SK-N-SH (cell line): ENCODE data around the gene FAM135A. TPM values are rescaled to one million over a fixed set of nuclear protein-coding genes. Genes with fewer than 3 reads are reported as not detected.

Experiments
- CTCF ChIA-PET: fragments of 300-600, 350-600 bp; formaldehyde crosslinking; extraction: SDS; loops from one replicate; lab custom pipeline; 2021; lab: Yijun Ruan, JAX
- POLR2A ChIA-PET: fragments of 350-600 bp; sonication (Branson Sonifier 250); formaldehyde crosslinking; extraction: SDS; loops from one replicate; lab custom pipeline; 2020; ENCODE audit warnings: antibody characterized with exemption, inconsistent platforms; lab: Yijun Ruan, JAX
- DNase-seq: peaks from one replicate; pipeline ENCODE4 v3.0.0; 2012
- H2AFZ ChIP-seq: fragments of 200-600 bp; sonication (generic); 2 replicates; pipeline ENCODE4 v1.8.1; 2016; ENCODE audit warnings: antibody characterized with exemption, mild to moderate bottlenecking, low read depth
- H3F3A ChIP-seq: fragments of 200-600 bp; sonication (generic); replicated peaks from 2 replicates; pipeline ENCODE3; 2016; ENCODE audit warnings: antibody characterized with exemption, mild to moderate bottlenecking; ENCODE audit not compliant: insufficient read depth
- H3K27ac ChIP-seq, 2 experiments: fragments of 200-500 bp in 1 of 2; fragments of 200-600 bp in 1 of 2; sonication (Bioruptor generic) in 1 of 2; sonication (generic), shearing (Covaris generic) in 1 of 2; 2 replicates each; pipeline versions ENCODE4 v1.5.1 to v1.6.1; 2014 to 2016; ENCODE audit warnings: low read depth in 2 of 2, inconsistent platforms in 1 of 2, low read length in 1 of 2, mild to moderate bottlenecking in 1 of 2, mixed read lengths in 1 of 2
- H3K27me3 ChIP-seq: fragments of 200-600 bp; sonication (generic), shearing (Covaris generic); 2 replicates; pipeline ENCODE4 v1.6.1; 2016; ENCODE audit warnings: mixed run types; ENCODE audit not compliant: insufficient read depth
- H3K36me3 ChIP-seq, 2 experiments: fragments of 200-500 bp in 1 of 2; fragments of 200-600 bp in 1 of 2; sonication (Bioruptor generic) in 1 of 2; sonication (generic) in 1 of 2; replicated peaks in 1 of 2; 2 replicates each; pipeline versions ENCODE3 to v1.5.1; 2014 to 2016; ENCODE audit warnings: low read length in 1 of 2, mild to moderate bottlenecking in 1 of 2; ENCODE audit not compliant: insufficient read depth in 2 of 2, control insufficient read depth in 1 of 2
- H3K4me1 ChIP-seq, 2 experiments: fragments of 200-500 bp in 1 of 2; fragments of 200-600 bp in 1 of 2; sonication (Bioruptor generic) in 1 of 2; sonication (generic), shearing (Covaris generic) in 1 of 2; 2 replicates each; pipeline versions ENCODE4 v1.5.1 to v1.6.1; 2014 to 2016; ENCODE audit warnings: low read depth in 1 of 2, low read length in 1 of 2, mixed run types in 1 of 2; ENCODE audit not compliant: insufficient read depth in 2 of 2, control insufficient read depth in 1 of 2
- H3K4me2 ChIP-seq: fragments of 200-600 bp; sonication (generic), shearing (Covaris generic); 2 replicates; pipeline ENCODE4 v1.6.1; 2017; ENCODE audit warnings: mixed run types
- H3K4me3 ChIP-seq, 2 experiments: fragments of 200-500 bp in 1 of 2; fragments of 200-600 bp in 1 of 2; sonication (Bioruptor generic) in 1 of 2; sonication (generic), shearing (Covaris generic) in 1 of 2; 2 replicates each; pipeline versions ENCODE4 v1.5.1 to v1.8.1; 2014 to 2016; ENCODE audit warnings: low read depth in 2 of 2, inconsistent platforms in 1 of 2, low read length in 1 of 2, mild to moderate bottlenecking in 1 of 2, mixed read lengths in 1 of 2, moderate library complexity in 1 of 2
- H3K79me2 ChIP-seq: fragments of 200-600 bp; sonication (generic); 2 replicates; pipeline ENCODE4 v1.8.1; 2017; ENCODE audit warnings: mild to moderate bottlenecking; ENCODE audit not compliant: insufficient read depth
- H3K9ac ChIP-seq: fragments of 200-600 bp; sonication (generic); 2 replicates; pipeline ENCODE4 v1.6.1; 2017; ENCODE audit warnings: mixed run types
- H3K9me2 ChIP-seq: fragments of 200-600 bp; sonication (generic); 2 replicates; pipeline ENCODE4 v1.6.1; 2017; ENCODE audit warnings: mixed run types
- H3K9me3 ChIP-seq: fragments of 200-600 bp; sonication (generic); 2 replicates; pipeline ENCODE4 v1.6.1; 2017; ENCODE audit warnings: mixed run types, mild to moderate bottlenecking, moderate library complexity
- H4K20me1 ChIP-seq: fragments of 200-600 bp; sonication (generic); 2 replicates; pipeline ENCODE4 v1.6.1; 2017; ENCODE audit warnings: mild to moderate bottlenecking, mixed run types; ENCODE audit not compliant: insufficient read depth
- CTCF ChIP-seq: fragments of 200-600 bp; sonication (generic); IDR thresholded peaks from 2 replicates; pipeline ENCODE4 v1.6.1; 2017; ENCODE audit warnings: antibody characterized with exemption, mild to moderate bottlenecking, moderate library complexity
- ELF1 ChIP-seq: IDR thresholded peaks from 2 replicates; pipeline ENCODE4 v1.4.0; 2012
- EP300 ChIP-seq, 2 experiments: IDR thresholded peaks; 2 replicates each; pipeline versions ENCODE4 v1.4.0 to v1.6.1; 2012; ENCODE audit warnings: borderline replicate concordance in 1 of 2, low read depth in 1 of 2, low read length in 1 of 2
- EZH2phosphoT487 ChIP-seq: fragments of 200-600 bp; sonication (generic); IDR thresholded peaks from 2 replicates; pipeline ENCODE4 v1.6.1; 2017; ENCODE audit warnings: low read depth, mixed run types, mild to moderate bottlenecking, antibody characterized with exemption, moderate library complexity, borderline replicate concordance
- FOSL2 ChIP-seq: IDR thresholded peaks from 2 replicates; pipeline ENCODE4 v1.4.0; 2012; ENCODE audit warnings: low read depth, mild to moderate bottlenecking, moderate library complexity, borderline replicate concordance
- FOXJ3 ChIP-seq: sonication (generic); formaldehyde crosslinking; IDR thresholded peaks from 2 replicates; pipeline ENCODE4 v1.5.1; 2020; ENCODE audit warnings: mild to moderate bottlenecking, missing genetic modification reagents
- GATA2 ChIP-seq: sonication (generic); formaldehyde crosslinking; IDR thresholded peaks from 2 replicates; pipeline ENCODE4 v1.5.0; 2020; ENCODE audit warnings: mild to moderate bottlenecking, missing genetic modification reagents
- JUND ChIP-seq: IDR thresholded peaks from 2 replicates; pipeline ENCODE4 v1.4.0; 2012
- MEF2A ChIP-seq: IDR thresholded peaks from 2 replicates; pipeline ENCODE4 v1.4.0; 2012; ENCODE audit warnings: low read depth, borderline replicate concordance
- RAD21 ChIP-seq: IDR thresholded peaks from 2 replicates; pipeline ENCODE4 v1.6.1; 2012; ENCODE audit warnings: mild to moderate bottlenecking, low read length
- SIN3A ChIP-seq: IDR thresholded peaks from 2 replicates; pipeline ENCODE4 v1.6.1; 2012; ENCODE audit warnings: low read depth, mild to moderate bottlenecking, low read length, moderate library complexity, borderline replicate concordance
- TCF12 ChIP-seq: IDR thresholded peaks from 2 replicates; pipeline ENCODE4 v1.4.0; 2012
- TEAD4 ChIP-seq: IDR thresholded peaks from 2 replicates; pipeline ENCODE4 v1.4.0; 2012; ENCODE audit warnings: mild to moderate bottlenecking, borderline replicate concordance; ENCODE audit not compliant: insufficient read depth
- USF2 ChIP-seq: fragments of 150-350 bp; IDR thresholded peaks from 2 replicates; pipeline ENCODE4 v1.6.1; 2017; ENCODE audit warnings: antibody characterized with exemption, low read length, low read depth, borderline replicate concordance
- ZBTB33 ChIP-seq: IDR thresholded peaks from 2 replicates; pipeline ENCODE4 v1.4.0; 2012; ENCODE audit warnings: low read depth, borderline replicate concordance
- WGBS: methylation state at CpG from one replicate; pipeline ENCODE4 v1.1.6; 2017; ENCODE audit warnings: low lambda C conversion rate; 5-methylcytosine and 5-hydroxymethylcytosine counted together
- polyA plus RNA-seq, 3 experiments: library from polyadenylated mRNA; depleted of rRNA; stranded (reverse); fragments of >200 nt; gene quantifications; 2 replicates each; pipeline ENCODE4 v1.2.3, GENCODE V29; 2012

FAM135A gene
- polyA plus RNA-seq, 1 of the 3 experiments (the other 2 are of a cell fraction): 2.6 TPM

- ChIA-PET POLR2A (no interaction called here), CTCF (no interaction called here)
- Histone ChIP-seq H3K27me3 (no peaks in the 10 kb centered on the region), H3K27ac (no peak overlapping the region), H3K9me3 (no peaks in the 10 kb centered on the region), H3K79me2 (no peaks in the 10 kb centered on the region), H4K20me1 (no peaks in the 10 kb centered on the region), H3K4me1 (no peaks in the 10 kb centered on the region), H3K36me3 (no peaks in the 10 kb centered on the region), H3F3A (no peaks in the 10 kb centered on the region), H2AFZ (no peak overlapping the region), H3K9me2 (no peaks in the 10 kb centered on the region), H3K9ac (no peak overlapping the region), H3K4me3 (no peak overlapping the region), H3K4me2 (no peak overlapping the region)
- TF ChIP-seq FOXJ3 (no peak), CTCF (no peak), USF2 (no peak), GATA2 (no peak), TCF12 (no peak), JUND (no peak), FOSL2 (no peak)
- WGBS: 69% methylated on average over 4 of the region's 4 CpGs
- no peak for DNase-seq
Observed at GRCh38 chr6:70599187-70599586, 185.9 kb downstream of the FAM135A start.

- Histone ChIP-seq H3F3A (no peaks in the 10 kb centered on the region), H3K9me3 (no peaks in the 10 kb centered on the region), H2AFZ (no peak overlapping the region), H3K9ac (no peak overlapping the region), H3K4me2 (no peak overlapping the region), H3K9me2 (no peaks in the 10 kb centered on the region), H3K79me2 (no peaks in the 10 kb centered on the region), H3K27me3 (no peaks in the 10 kb centered on the region), H3K4me3 (no peak overlapping the region), H4K20me1 (no peaks in the 10 kb centered on the region), H3K36me3 (no peaks in the 10 kb centered on the region), H3K27ac (no peak overlapping the region), H3K4me1 (no peaks in the 10 kb centered on the region)
- ChIA-PET POLR2A (no interaction called here), CTCF (interaction anchor here (0.6 kb wide), 1 partner anchor 73 kb away, joined by 3 read pairs; no protein-coding TSS in a partner anchor)
- 69% methylated on average over 3 of the region's 3 CpGs for WGBS
- no peak for DNase-seq
- no peak for TF ChIP-seq SIN3A
- TF ChIP-seq TCF12: no peak
- TF ChIP-seq EP300 (IDR thresholded peaks at IDR 0.05; ENCODE audit: borderline replicate concordance in 1 of 2, low read depth in 1 of 2, low read length in 1 of 2): no peak
- no peak for TF ChIP-seq ELF1
- TF ChIP-seq CTCF: no peak
- TF ChIP-seq USF2: no peak
- TF ChIP-seq RAD21: no peak
- no peak for TF ChIP-seq MEF2A
- TF ChIP-seq ZBTB33: no peak
- TF ChIP-seq TEAD4: no peak
- TF ChIP-seq EZH2phosphoT487: no peak
Observed at GRCh38 chr6:70601014-70601413, 187.7 kb downstream of the FAM135A start.
